Activated naive CD4-positive, alpha-beta T cell treated with Interleukin-2 at 50 U/mL for 16 hours (primary cell): ENCODE data around the gene S100A2.
A peak's percentile ranks its signal among the peaks of the same experiment; 100 is the strongest.

Experiments
- DNase-seq: peaks from one replicate; pipeline ENCODE4 v3.0.0-alpha.2; 2020

S100A2 gene

GRCh38 chr1:153565529-153566374 lies at the start of gene S100A2:
S100A2 (minus strand) TSS chr1:153565844; CDS start chr1:153563877, 1,967 bp downstream.
- DNase-seq: peak; percentile 66

DNA sequence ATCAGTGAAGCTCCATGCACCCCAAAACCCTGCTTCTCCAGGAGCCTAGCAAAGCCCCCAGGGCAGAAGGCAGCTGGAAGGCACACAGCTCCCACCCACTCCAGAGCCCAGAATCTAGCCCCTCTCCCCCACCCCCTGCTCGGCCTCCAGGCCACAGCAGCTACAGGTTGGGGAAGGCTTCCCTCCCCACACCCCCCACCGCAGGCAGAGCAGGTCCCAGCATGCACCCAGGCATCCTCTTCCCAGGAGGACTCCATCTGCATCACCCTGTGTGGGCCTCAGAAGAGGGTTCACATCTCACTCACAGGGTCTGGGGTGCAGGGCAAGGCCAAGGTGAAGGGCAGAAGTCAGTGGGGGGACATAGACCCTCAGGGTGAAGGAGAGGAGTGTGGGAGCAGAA lies 49.8 kb upstream of the S100A2 start:
- no peak for DNase-seq

DNA sequence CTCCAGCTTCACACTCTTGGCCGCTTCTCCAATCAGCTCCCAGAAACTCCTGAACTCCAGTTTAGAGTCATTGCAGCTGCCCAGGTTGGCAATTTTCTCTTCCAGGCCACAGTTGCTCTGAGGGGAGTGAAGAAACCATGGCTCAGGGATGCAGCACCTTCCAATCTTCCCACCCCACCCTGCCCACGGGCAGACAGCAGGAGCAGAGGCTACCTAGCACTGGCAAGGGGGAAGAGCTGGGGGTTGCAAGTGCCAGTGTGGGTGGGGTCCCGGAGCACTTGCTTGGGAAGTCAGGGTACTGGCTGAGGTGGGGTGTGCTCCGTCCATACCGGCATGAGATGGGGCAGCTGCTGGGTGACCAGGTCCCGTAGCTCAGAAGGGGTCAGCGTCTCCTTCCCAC lies 49.3 kb upstream of the S100A2 start:
- no peak for DNase-seq

DNA sequence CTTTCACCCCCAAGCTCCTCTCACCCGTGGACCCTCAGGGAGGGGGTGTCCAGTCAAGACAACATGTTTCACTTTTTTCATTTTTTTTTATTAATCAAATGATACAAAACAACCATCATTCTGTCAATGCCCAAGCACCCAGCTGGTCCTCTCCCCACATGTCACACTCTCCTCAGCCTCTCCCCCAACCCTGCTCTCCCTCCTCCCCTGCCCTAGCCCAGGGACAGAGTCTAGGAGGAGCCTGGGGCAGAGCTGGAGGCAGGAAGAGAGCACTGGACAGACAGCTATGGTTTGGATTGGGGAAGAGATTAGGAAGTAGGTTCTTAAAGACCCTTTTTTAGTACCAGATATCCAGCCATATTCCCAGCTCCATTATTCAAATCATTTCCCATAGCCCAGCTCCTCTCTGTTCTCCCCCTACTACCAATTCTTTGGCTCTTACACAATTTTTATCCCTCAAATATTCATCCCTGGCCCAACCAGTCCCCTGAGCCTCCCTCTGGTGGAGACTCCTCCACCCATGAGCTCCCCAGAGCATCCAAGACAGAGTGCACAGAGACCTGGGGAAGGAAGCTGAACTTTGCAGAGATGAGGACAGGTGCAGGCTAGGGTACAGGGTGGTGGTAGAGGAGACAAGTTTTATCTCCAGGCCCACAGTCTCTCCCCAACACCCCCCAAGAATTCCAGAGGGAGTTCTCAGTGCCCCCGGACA lies 48.7 kb upstream of the S100A2 start:
- DNase-seq: no peak

DNA sequence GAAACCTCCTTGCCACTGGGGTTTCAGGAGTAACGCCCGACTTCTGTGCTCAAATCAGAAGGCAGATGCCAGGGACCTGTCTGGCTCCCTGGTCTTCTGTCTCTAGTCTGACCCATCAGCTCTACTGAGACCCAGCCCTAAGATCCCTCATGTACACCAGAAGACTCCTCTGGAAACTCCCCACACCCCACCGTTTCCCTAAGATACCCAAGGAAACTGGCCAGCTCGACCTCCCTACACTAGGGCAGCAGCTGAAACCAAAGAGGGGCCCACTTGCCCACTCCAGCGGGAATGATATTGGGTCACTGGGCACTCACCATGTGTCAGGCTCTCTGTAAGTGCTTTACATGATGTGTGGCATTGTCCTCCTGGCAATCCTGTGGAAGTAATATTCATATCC lies 47.8 kb upstream of the S100A2 start:
- no peak for DNase-seq

- DNase-seq: no peak
These were observed 47.2 kb upstream of the S100A2 start, which contains the start of gene S100A16 for GRCh38 chr1:153612755-153613331. S100A16 (minus strand) TSS chr1:153613137; CDS start chr1:153608151, 4,986 bp downstream.

DNA sequence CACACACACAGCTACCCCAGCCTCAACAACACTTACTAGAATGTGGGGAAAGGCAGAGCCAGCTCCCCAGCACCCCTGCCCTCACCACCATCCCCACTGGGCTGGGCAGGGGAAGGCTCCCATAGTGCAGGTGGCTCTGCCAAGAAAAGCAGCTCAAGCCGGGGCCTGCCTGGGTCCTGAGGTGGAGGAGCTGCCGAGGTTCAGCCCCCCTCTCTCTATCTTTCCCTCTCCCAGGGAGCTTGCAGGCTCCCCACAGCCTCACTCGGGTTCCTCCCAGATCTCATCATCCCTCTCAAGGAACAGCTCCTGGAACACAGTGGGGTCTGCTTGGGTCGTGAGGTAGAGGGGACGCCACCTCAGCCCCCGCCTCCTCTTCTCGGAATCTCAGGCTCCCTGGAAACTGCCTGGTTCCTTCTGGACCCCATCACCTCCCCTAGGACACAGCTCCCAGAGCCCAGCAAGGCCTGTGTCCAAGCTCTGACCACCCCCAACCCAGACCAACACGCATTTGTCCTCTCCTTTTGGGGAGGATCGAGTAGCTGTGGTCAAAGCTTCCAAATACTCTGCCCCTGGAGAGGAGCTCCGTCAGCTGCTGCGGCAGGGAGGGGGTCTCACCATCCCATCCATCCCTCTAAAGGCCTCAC lies 46.6 kb upstream of the S100A2 start:
- no peak for DNase-seq

DNA sequence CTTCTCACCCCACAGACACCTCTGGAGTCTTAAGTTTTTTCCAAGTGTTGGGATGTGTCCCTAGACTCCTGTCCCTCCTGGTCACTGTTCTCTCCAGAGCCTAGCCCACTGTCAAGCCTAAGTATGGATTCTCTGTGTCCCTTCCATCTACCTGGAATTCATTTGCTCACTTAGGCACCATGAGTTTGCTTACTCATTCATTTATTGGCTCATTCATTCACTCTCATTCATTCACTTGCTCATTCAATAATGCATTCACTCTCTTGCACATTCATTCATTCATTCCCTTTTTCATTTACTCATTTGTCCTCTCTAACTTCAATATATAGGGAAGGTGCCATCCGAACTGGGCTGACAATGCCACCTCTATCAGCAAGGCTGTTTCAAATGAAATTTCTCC lies 45.7 kb upstream of the S100A2 start:
- DNase-seq: no peak

- no peak for DNase-seq
These were observed 45.2 kb upstream of the S100A2 start for GRCh38 chr1:153610811-153611301.

GRCh38 chr1:153610334-153610733 lies 44.7 kb upstream of the S100A2 start:
- DNase-seq: no peak

- no peak for DNase-seq
These were observed 43.9 kb upstream of the S100A2 start for GRCh38 chr1:153609585-153609907.

GRCh38 chr1:153608742-153609584 lies 43.3 kb upstream of the S100A2 start:
- no peak for DNase-seq

GRCh38 chr1:153608089-153608682 lies 42.5 kb upstream of the S100A2 start:
- DNase-seq: no peak

DNA sequence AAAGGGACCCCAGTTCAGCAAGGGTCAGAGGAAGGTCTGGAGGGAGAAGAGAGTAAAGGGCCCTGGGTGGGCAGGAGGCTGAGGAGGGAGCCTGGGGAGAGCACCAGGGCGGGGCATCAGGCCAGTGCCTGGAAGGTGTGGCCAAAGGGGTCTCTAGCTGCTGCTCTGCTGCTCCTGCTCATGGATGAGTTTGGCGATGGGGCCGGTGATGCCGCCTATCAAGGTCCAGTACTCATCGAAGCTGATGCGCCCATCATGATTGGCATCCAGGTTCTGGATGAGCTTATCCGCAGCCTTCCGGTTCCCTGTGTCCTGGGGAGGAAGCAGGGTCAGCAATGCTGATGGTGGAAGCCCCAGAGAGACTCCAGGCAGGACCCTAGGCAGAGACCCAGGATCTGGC lies 41.7 kb upstream of the S100A2 start:
- no peak for DNase-seq

GRCh38 chr1:153606194-153606593 lies 40.5 kb upstream of the S100A2 start:
- no peak for DNase-seq

- no peak for DNase-seq
These were observed 37.1 kb upstream of the S100A2 start for GRCh38 chr1:153602749-153603148.

DNA sequence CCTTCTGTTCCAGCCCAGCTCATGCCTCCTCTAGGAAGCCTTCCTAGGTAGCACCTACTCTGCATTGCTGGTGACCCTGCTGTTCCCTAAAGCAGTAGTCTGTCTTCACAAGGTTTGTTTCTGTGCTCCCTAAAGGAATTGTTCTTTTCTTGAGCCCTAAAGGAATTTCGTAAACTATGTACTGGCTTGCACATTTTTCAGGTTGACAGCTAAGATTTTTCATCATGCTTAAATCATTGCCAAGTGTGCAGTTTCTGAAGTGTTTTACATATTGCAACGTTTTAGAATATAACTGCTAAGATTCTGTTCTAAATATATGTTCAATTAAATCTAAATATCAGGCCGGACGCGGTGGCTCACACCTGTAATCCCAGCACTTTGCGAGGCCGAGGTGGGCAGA lies 34.2 kb upstream of the S100A2 start:
- DNase-seq: no peak

GRCh38 chr1:153598309-153599172 lies 32.9 kb upstream of the S100A2 start:
- no peak for DNase-seq

- DNase-seq: no peak
These were observed 31.6 kb upstream of the S100A2 start for GRCh38 chr1:153597206-153597605.

DNA sequence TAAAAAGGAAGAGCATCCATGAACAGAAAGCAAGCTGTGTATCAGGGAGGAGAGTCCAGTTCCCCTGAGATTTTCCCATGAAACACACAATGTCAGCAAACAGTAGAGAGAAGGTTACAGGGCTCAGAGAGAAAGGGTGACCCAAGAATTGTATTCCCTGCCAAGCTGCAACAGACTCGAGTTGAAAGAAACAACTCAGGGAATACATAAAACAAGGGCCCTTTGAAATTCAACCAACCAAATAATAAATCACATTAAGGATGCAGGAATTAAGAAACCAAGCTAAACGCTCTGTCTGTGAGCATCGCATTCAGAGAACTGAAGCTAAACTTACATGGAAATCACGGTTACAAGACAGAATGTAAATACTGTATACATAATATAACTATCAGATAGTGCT lies 27.1 kb upstream of the S100A2 start:
- DNase-seq: no peak

DNA sequence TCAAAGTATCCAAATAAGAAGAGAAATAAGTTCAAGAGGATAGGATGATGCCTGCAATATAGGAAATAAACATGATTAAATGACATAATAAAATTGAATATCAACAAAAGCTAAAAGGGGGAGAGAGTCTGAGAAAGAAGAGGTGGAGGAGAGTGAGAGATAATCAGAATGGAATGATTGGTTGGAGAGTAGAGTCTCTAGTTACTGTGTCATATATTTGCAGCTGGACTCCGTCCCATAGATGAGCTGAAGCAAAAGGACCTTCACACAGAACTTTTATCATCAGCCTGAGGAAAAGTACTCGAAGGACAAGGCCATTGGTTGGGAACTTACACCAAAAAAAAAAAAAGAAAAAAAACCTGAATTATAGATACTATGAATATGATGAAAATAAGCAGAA lies 22.8 kb upstream of the S100A2 start:
- no peak for DNase-seq
